ENCODE measurements around the gene ARHGAP23.
A peak's percentile ranks its signal among the peaks of the same experiment; 100 is the strongest.

- TF ChIP-seq, protein P1, sequence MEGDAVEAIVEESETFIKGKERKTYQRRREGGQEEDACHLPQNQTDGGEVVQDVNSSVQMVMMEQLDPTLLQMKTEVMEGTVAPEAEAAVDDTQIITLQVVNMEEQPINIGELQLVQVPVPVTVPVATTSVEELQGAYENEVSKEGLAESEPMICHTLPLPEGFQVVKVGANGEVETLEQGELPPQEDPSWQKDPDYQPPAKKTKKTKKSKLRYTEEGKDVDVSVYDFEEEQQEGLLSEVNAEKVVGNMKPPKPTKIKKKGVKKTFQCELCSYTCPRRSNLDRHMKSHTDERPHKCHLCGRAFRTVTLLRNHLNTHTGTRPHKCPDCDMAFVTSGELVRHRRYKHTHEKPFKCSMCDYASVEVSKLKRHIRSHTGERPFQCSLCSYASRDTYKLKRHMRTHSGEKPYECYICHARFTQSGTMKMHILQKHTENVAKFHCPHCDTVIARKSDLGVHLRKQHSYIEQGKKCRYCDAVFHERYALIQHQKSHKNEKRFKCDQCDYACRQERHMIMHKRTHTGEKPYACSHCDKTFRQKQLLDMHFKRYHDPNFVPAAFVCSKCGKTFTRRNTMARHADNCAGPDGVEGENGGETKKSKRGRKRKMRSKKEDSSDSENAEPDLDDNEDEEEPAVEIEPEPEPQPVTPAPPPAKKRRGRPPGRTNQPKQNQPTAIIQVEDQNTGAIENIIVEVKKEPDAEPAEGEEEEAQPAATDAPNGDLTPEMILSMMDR (IDR thresholded peaks at IDR 0.05 in 8 of 11, conservative IDR thresholded peaks at IDR 0.05 in 3 of 11) = no peak
- peak in 2 of 3 donors; percentile 42 to 62 for TF ChIP-seq POLR2AphosphoS5 (IDR thresholded peaks at IDR 0.05)
- TF ChIP-seq POLR2A (IDR thresholded peaks at IDR 0.05) = no peak
Measured at GRCh38 chr17:38428643-38429371, 543 bp downstream of the ARHGAP23 start.
